ENCODE data around the gene RC3H2.

The RC3H2 gene

DNA sequence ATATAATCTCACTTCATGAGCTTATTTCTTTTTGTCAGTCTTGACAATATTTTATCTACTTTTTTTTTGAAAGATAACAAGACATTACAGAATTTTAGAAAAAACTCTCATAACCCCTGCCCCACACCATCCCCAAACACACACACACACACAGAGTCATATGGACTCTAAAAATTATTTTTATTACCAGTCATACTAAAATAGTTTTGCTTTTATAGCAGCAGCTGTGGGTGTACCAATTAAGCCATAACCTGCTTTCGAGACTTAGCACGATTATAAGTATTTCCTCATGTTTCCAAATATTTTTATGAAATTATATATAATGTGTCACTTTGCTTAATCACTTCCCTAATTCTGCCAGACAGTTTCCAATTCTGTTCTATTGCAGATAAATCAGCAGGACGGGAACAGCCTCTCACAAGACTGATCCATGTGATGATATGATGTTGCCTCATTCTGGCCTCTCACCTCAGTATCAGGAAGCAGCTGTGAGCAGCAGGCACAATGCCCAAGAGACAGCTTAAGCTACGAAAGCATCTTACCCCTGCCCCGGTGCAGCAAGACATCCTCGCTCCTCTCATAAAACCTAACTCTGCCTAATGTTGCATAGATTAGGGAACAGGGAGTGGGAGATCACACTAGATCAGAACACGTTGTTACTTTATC lies 83.7 kb downstream of the RC3H2 start:
- TF ChIP-seq TAF1 (IDR thresholded peaks at IDR 0.05; ENCODE audit: borderline replicate concordance, insufficient read depth, low read length), result no peak
- no peak for TF ChIP-seq POLR2AphosphoS5 (IDR thresholded peaks at IDR 0.05; ENCODE audit: low read depth, low read length)
- TF ChIP-seq FOXP2 (optimal IDR thresholded peaks at IDR 0.05; ENCODE audit: borderline replicate concordance, extremely low read depth, extremely low read length, insufficient read depth), result no peak
- no peak for TF ChIP-seq SIN3A (IDR thresholded peaks at IDR 0.05; ENCODE audit: borderline replicate concordance, insufficient read depth, low read length)
- TF ChIP-seq, protein P1, sequence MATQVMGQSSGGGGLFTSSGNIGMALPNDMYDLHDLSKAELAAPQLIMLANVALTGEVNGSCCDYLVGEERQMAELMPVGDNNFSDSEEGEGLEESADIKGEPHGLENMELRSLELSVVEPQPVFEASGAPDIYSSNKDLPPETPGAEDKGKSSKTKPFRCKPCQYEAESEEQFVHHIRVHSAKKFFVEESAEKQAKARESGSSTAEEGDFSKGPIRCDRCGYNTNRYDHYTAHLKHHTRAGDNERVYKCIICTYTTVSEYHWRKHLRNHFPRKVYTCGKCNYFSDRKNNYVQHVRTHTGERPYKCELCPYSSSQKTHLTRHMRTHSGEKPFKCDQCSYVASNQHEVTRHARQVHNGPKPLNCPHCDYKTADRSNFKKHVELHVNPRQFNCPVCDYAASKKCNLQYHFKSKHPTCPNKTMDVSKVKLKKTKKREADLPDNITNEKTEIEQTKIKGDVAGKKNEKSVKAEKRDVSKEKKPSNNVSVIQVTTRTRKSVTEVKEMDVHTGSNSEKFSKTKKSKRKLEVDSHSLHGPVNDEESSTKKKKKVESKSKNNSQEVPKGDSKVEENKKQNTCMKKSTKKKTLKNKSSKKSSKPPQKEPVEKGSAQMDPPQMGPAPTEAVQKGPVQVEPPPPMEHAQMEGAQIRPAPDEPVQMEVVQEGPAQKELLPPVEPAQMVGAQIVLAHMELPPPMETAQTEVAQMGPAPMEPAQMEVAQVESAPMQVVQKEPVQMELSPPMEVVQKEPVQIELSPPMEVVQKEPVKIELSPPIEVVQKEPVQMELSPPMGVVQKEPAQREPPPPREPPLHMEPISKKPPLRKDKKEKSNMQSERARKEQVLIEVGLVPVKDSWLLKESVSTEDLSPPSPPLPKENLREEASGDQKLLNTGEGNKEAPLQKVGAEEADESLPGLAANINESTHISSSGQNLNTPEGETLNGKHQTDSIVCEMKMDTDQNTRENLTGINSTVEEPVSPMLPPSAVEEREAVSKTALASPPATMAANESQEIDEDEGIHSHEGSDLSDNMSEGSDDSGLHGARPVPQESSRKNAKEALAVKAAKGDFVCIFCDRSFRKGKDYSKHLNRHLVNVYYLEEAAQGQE (IDR thresholded peaks at IDR 0.05; ENCODE audit: insufficient read depth in 1 of 2, low read depth in 2 of 2, low read length in 2 of 2), result no peak

DNA sequence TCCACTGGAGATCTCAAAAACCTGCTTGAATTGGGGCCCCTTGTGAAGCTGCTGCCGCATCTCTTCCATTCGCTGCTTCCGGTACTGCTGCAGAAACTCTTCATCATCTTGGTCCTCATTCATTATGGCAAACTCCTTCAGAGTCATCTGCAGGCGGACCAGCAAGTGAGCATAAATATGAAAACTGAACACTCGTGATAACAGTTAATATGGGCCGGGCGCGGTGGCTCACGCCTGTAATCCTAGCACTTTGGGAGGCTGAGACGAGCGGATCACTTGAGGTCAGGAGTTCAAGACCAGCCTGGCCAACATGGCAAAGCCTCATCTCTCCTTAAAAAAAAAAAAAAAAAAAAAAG lies 84.7 kb downstream of the RC3H2 start:
- TF ChIP-seq, protein P1 (IDR thresholded peaks at IDR 0.05; ENCODE audit: insufficient read depth in 1 of 2, low read depth in 2 of 2, low read length in 2 of 2), result no peak
- TF ChIP-seq POLR2AphosphoS5 (IDR thresholded peaks at IDR 0.05; ENCODE audit: low read depth, low read length) (no peak), TAF1 (IDR thresholded peaks at IDR 0.05; ENCODE audit: borderline replicate concordance, insufficient read depth, low read length) (no peak), SIN3A (IDR thresholded peaks at IDR 0.05; ENCODE audit: borderline replicate concordance, insufficient read depth, low read length) (no peak), FOXP2 (optimal IDR thresholded peaks at IDR 0.05; ENCODE audit: borderline replicate concordance, extremely low read depth, extremely low read length, insufficient read depth) (no peak)

DNA sequence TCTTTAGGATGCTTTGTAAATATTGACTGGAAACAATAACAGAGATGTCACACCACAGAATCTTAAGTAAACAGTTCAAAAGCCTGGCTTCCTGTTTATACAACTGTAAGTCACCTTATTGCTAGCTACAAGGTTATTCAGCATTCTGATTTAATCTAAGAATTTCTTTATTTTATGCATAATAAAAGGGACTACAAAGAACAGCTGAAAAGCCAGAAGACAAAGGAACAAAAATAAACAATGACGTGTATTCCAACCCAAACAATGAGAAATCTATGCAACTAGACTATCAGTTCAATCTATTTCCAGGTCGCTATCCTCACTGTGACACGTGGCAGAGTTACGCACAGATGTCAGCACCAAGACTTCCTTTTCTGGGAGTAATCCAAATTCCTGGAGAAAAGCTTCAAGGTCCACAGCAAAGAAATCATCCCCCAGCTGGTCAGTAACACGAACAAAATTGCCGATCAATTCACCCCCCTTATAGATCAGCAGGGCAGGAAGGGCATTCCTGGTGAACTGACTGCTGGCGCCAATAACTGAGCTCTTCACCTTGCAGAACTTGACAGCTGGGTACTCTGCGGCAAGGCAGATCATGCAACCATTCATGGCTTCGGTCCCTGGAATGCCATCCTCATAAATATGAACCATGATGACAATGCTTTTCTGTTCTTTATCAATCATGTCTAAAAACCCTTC lies 85.2 kb downstream of the RC3H2 start:
- TF ChIP-seq SIN3A (IDR thresholded peaks at IDR 0.05; ENCODE audit: borderline replicate concordance, insufficient read depth, low read length) (peak; percentile 51; the same call in 1 of the 2 replicates), POLR2AphosphoS5 (IDR thresholded peaks at IDR 0.05; ENCODE audit: low read depth, low read length) (no peak), FOXP2 (optimal IDR thresholded peaks at IDR 0.05; ENCODE audit: borderline replicate concordance, extremely low read depth, extremely low read length, insufficient read depth) (no peak), TAF1 (IDR thresholded peaks at IDR 0.05; ENCODE audit: borderline replicate concordance, insufficient read depth, low read length) (no peak)
- TF ChIP-seq, protein P1 (IDR thresholded peaks at IDR 0.05; ENCODE audit: insufficient read depth in 1 of 2, low read depth in 2 of 2, low read length in 2 of 2), result no peak

DNA sequence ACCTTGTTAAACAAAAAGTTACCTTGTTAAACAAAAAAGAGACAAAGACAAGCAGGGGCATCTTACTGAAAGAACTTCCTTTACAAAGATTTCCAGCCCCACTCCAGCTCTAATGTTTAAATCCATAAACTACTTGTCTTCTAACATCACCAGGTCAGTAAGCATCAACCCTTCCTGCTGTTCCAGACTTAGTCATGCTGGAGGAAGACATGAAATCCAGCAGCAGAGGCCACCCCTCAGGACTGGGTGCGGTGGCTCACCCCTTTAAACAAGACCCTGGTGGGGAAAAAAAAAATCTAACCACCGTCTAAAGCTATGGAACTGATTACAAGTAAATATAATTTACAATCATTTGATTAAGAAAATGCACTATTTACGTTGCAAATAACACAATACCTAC lies 85.8 kb downstream of the RC3H2 start:
- TF ChIP-seq TAF1 (IDR thresholded peaks at IDR 0.05; ENCODE audit: borderline replicate concordance, insufficient read depth, low read length), result no peak
- TF ChIP-seq FOXP2 (optimal IDR thresholded peaks at IDR 0.05; ENCODE audit: borderline replicate concordance, extremely low read depth, extremely low read length, insufficient read depth), result no peak
- no peak for TF ChIP-seq POLR2AphosphoS5 (IDR thresholded peaks at IDR 0.05; ENCODE audit: low read depth, low read length)
- TF ChIP-seq, protein P1 (IDR thresholded peaks at IDR 0.05; ENCODE audit: insufficient read depth in 1 of 2, low read depth in 2 of 2, low read length in 2 of 2), result no peak
- TF ChIP-seq SIN3A (IDR thresholded peaks at IDR 0.05; ENCODE audit: borderline replicate concordance, insufficient read depth, low read length), result no peak
